Endothelial cell of umbilical vein (primary cell): Measurements from ENCODE around the gene CASR. TPM values are rescaled to one million over a fixed set of nuclear protein-coding genes. Genes with fewer than 3 reads are reported as not detected.

Source experiments
- BruUV-seq: library from RNA; stranded (reverse); fragments of 400-500 nt; replicated peaks from 2 replicates; lab custom pipeline; 2021; lab: Mats Ljungman, UMichigan
- CTCF ChIA-PET: fragments of 300-600, 350-600 bp; sonication (Branson Sonifier 250); formaldehyde crosslinking; loops from one replicate; lab custom pipeline; 2021; ENCODE audit warnings: antibody characterized with exemption, inconsistent platforms; lab: Charles Lee
- POLR2A ChIA-PET: fragments of 300-600, 350-600 bp; sonication (Branson Sonifier 250); formaldehyde crosslinking; loops from one replicate; lab custom pipeline; 2021; ENCODE audit warnings: antibody characterized with exemption, inconsistent platforms; lab: Charles Lee
- DNase-seq: peaks from one replicate; pipeline ENCODE4 v3.0.0-alpha.2; 2011; ENCODE audit warnings: low read depth, low spot score
- FAIRE-seq: peaks from 2 replicates; lab custom pipeline; 2011; peaks lifted over from hg19 to GRCh38; lab: Jason Lieb, UNC
- H2AFZ ChIP-seq: 2 replicates; pipeline ENCODE4 v1.6.0; 2012; ENCODE audit warnings: low read depth, low read length, control low read depth, inconsistent platforms
- H3K27ac ChIP-seq: 2 replicates; pipeline ENCODE4 v1.5.1; 2011; ENCODE audit warnings: low read depth, mild to moderate bottlenecking, control low read depth, low read length, moderate library complexity; ENCODE audit not compliant: insufficient read depth
- H3K27me3 ChIP-seq, 2 experiments: 2 replicates each; pipeline versions ENCODE4 v1.6.0 to v1.6.1; 2011; ENCODE audit warnings: low read length in 2 of 2, mixed read lengths in 1 of 2; ENCODE audit not compliant: control insufficient read depth in 2 of 2, insufficient read depth in 2 of 2
- H3K36me3 ChIP-seq, 2 experiments: 2 replicates in 1 of 2; 3 replicates in 1 of 2; pipeline ENCODE4 v1.5.1; 2011; ENCODE audit warnings: low read length in 2 of 2, mild to moderate bottlenecking in 1 of 2, moderate library complexity in 1 of 2; ENCODE audit not compliant: control insufficient read depth in 2 of 2, insufficient read depth in 2 of 2; ENCODE audit errors: extremely low read depth in 1 of 2
- H3K4me1 ChIP-seq: 3 replicates; pipeline ENCODE4 v1.5.1; 2011; ENCODE audit warnings: mild to moderate bottlenecking, low read length; ENCODE audit not compliant: control insufficient read depth, insufficient read depth; ENCODE audit errors: extremely low read depth
- H3K4me2 ChIP-seq: 2 replicates; pipeline ENCODE4 v1.6.1; 2011; ENCODE audit warnings: low read length, control low read depth, mixed read lengths; ENCODE audit not compliant: insufficient read depth
- H3K4me3 ChIP-seq, 3 experiments: fragments of 200-600 bp in 1 of 3; sonication (generic), shearing (Covaris generic) in 1 of 3; replicated peaks in 1 of 3; 2 replicates each; pipeline ENCODE4 v1.5.1; 2011 to 2016; ENCODE audit warnings: control low read depth in 3 of 3, low read length in 3 of 3, mild to moderate bottlenecking in 2 of 3, inconsistent platforms in 1 of 3, low read depth in 1 of 3, moderate library complexity in 1 of 3; ENCODE audit not compliant: insufficient read depth in 1 of 3
- H3K79me2 ChIP-seq: 2 replicates; pipeline ENCODE4 v1.6.0; 2012; ENCODE audit warnings: low read length, inconsistent platforms; ENCODE audit not compliant: control insufficient read depth, insufficient read depth
- H3K9ac ChIP-seq: replicated peaks from 2 replicates; pipeline ENCODE3; 2011; ENCODE audit warnings: low read length, control low read depth; ENCODE audit not compliant: insufficient read depth; ENCODE audit errors: extremely low read depth
- H3K9me1 ChIP-seq: replicated peaks from 3 replicates; pipeline ENCODE4 v1.6.0; 2011; ENCODE audit warnings: mild to moderate bottlenecking, low read length; ENCODE audit not compliant: control insufficient read depth, insufficient read depth; ENCODE audit errors: extremely low read depth
- H3K9me3 ChIP-seq: replicated peaks from 2 replicates; pipeline ENCODE4 v1.5.1; 2012; ENCODE audit warnings: low read length, inconsistent platforms; ENCODE audit not compliant: control insufficient read depth, insufficient read depth
- H4K20me1 ChIP-seq: replicated peaks from 2 replicates; pipeline ENCODE3; 2011; ENCODE audit warnings: mild to moderate bottlenecking, low read length; ENCODE audit not compliant: control insufficient read depth, insufficient read depth; ENCODE audit errors: extremely low read depth
- CTCF ChIP-seq, 2 donors: IDR thresholded peaks; 1 replicate in 1 of 2; 2 replicates in 1 of 2; pipeline ENCODE4 v1.5.1; 2011; ENCODE audit warnings: low read length in 2 of 2, mild to moderate bottlenecking in 2 of 2, moderate library complexity in 2 of 2, control low read depth in 1 of 2, inconsistent platforms in 1 of 2, low read depth in 1 of 2; ENCODE audit not compliant: insufficient read depth in 1 of 2; ENCODE audit errors: extremely low read depth in 1 of 2
- EZH2 ChIP-seq: IDR thresholded peaks from 2 replicates; pipeline ENCODE4 v1.6.1; 2012; ENCODE audit warnings: borderline replicate concordance, low read depth, mild to moderate bottlenecking, moderate library complexity, low read length, inconsistent platforms; ENCODE audit not compliant: severe bottlenecking
- FOS ChIP-seq: IDR thresholded peaks from 2 replicates; pipeline ENCODE4 v1.6.1; 2011; ENCODE audit warnings: mild to moderate bottlenecking, low read length, moderate library complexity, borderline replicate concordance; ENCODE audit not compliant: insufficient read depth
- GATA2 ChIP-seq: IDR thresholded peaks from 2 replicates; pipeline ENCODE4 v1.7.0; 2011; ENCODE audit warnings: low read depth, mild to moderate bottlenecking, moderate library complexity, mixed read lengths, low read length; ENCODE audit not compliant: insufficient read length, insufficient read depth
- JUN ChIP-seq: IDR thresholded peaks from 2 replicates; pipeline ENCODE4 v1.6.1; 2011; ENCODE audit warnings: borderline replicate concordance, low read depth; ENCODE audit not compliant: insufficient read length, insufficient read depth
- MAX ChIP-seq: IDR thresholded peaks from 2 replicates; pipeline ENCODE4 v1.6.1; 2011; ENCODE audit not compliant: insufficient read depth, insufficient read length
- MYC ChIP-seq: IDR thresholded peaks from one replicate; pipeline ENCODE4 v1.6.1; 2011; ENCODE audit warnings: mild to moderate bottlenecking, low read depth, low read length
- POLR2A ChIP-seq: IDR thresholded peaks from 2 replicates; pipeline ENCODE4 v1.6.1; 2012; ENCODE audit warnings: low read depth, mild to moderate bottlenecking, control low read depth, low read length
- POLR2AphosphoS5 ChIP-seq: IDR thresholded peaks from 2 replicates; pipeline ENCODE4 v1.6.1; 2012; ENCODE audit warnings: low read depth, mild to moderate bottlenecking, control low read depth, low read length, moderate library complexity; ENCODE audit not compliant: insufficient read depth
- dilution Hi-C: fragments of 300-500 bp; cut with MboI; formaldehyde crosslinking; loops from one replicate; pipeline ENCODE4 v1.15.0; 2019; ENCODE audit warnings: low sequenced_read_pairs; ENCODE audit not compliant: extremely low pct_ligation_motif_present
- intact Hi-C: fragments of 100-400 bp; cut with micrococcal nuclease; formaldehyde crosslinking; loops from one replicate; pipeline ENCODE4 v1.10.0; 2022
- polyA plus RNA-seq, 4 experiments: library from polyadenylated mRNA; depleted of rRNA in 3 of 4; stranded (reverse) in 3 of 4; unstranded in 1 of 4; fragments of >200 nt; gene quantifications; 2 replicates each; pipeline versions ENCODE4 v1.2.1 to v1.2.3, GENCODE V29; 2011 to 2012; ENCODE audit warnings: missing spikeins in 1 of 4
- total RNA-seq: library from RNA; stranded (reverse); gene quantifications from 2 replicates; pipeline ENCODE4 v1.2.3, GENCODE V29; 2021

CASR gene
- total and polyA plus RNA-seq, 2 donors (not counting 3 experiments of a cell fraction or from before 2014, with no cell fraction given), result not detected

DNA sequence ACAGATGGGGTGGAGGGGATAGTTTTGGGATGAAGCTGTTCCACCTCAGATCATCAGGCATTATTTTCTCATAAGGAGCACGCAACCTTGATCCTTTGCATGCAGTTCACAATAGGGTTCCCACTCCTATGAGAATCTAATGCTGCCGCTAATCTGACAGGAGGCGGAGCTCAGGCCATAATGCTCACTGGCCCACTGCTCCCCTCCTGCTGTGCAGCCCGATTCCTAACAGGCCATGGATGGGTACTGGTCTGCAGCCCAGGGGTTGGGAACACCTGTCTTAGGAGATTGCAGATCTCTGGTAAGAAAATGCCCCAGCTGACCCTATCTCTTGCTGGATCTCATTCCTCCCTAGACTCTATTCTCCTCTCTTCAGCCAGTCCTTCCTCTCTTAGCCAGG is 148.4 kb downstream of the CASR start:
- FAIRE-seq, result no peak
- Histone ChIP-seq H3K4me2 (no peak overlapping the region), H3K9me1 (no peaks in the 10 kb centered on the region), H3K9ac (no peak overlapping the region), H3K27ac (no peak overlapping the region), H3K4me3 (no peak overlapping the region), H3K36me3 (no peaks in the 10 kb centered on the region), H3K9me3 (no peaks in the 10 kb centered on the region), H2AFZ (no peak overlapping the region), H4K20me1 (no peaks in the 10 kb centered on the region), H3K27me3 (peaks cover 0 to 3% of the 10 kb centered on the region in 2 experiments), H3K4me1 (no peaks in the 10 kb centered on the region), H3K79me2 (no peaks in the 10 kb centered on the region)
- TF ChIP-seq MAX (no peak), CTCF (IDR thresholded peaks at IDR 0.05; ENCODE audit: extremely low read depth in 1 of 2, insufficient read depth in 1 of 2, low read depth in 1 of 2, low read length in 2 of 2) (no peak), MYC (no peak), POLR2AphosphoS5 (no peak), JUN (no peak), POLR2A (no peak), EZH2 (no peak), GATA2 (no peak), FOS (no peak)
- ChIA-PET CTCF (no interaction called here), POLR2A (no interaction called here)
- no TSS peak for BruUV-seq
- dilution Hi-C loops, result no loop called here
- intact Hi-C loops, result no loop called here
- DNase-seq, result no peak
